GM23248 (cell line): ENCODE measurements around the gene EPS8. TPM values are rescaled to one million over a fixed set of nuclear protein-coding genes. Genes with fewer than 3 reads are reported as not detected.

ENCODE experiments used
- DNase-seq: peaks from one replicate; pipeline ENCODE4 v3.0.0-alpha.2; 2015
- H2AFZ ChIP-seq: fragments of 200-600 bp; sonication (generic); 2 replicates; pipeline ENCODE4 v1.6.1; 2016; ENCODE audit warnings: antibody characterized with exemption
- H3F3A ChIP-seq: fragments of 200-600 bp; sonication (generic); 2 replicates; pipeline ENCODE4 v1.6.1; 2016; ENCODE audit warnings: mild to moderate bottlenecking, antibody characterized with exemption, mixed run types; ENCODE audit not compliant: insufficient read depth
- H3K27ac ChIP-seq: fragments of 200-600 bp; sonication (generic); 2 replicates; pipeline ENCODE4 v1.5.1; 2016; ENCODE audit warnings: mild to moderate bottlenecking
- H3K27me3 ChIP-seq: fragments of 200-600 bp; sonication (generic); replicated peaks from 2 replicates; pipeline ENCODE4 v1.6.1; 2016; ENCODE audit warnings: mild to moderate bottlenecking; ENCODE audit not compliant: insufficient read depth
- H3K36me3 ChIP-seq: fragments of 200-600 bp; sonication (generic); 2 replicates; pipeline ENCODE4 v1.6.1; 2016; ENCODE audit warnings: low read depth, mild to moderate bottlenecking
- H3K4me1 ChIP-seq: fragments of 200-600 bp; sonication (generic); 2 replicates; pipeline ENCODE4 v1.6.1; 2016; ENCODE audit warnings: mild to moderate bottlenecking; ENCODE audit not compliant: insufficient read depth
- H3K4me2 ChIP-seq: fragments of 200-600 bp; sonication (generic); one replicate; pipeline ENCODE4 v1.6.1; 2016; ENCODE audit warnings: mild to moderate bottlenecking; ENCODE audit not compliant: unreplicated experiment
- H3K4me3 ChIP-seq: fragments of 200-600 bp; sonication (generic); 2 replicates; pipeline ENCODE4 v1.5.1; 2016; ENCODE audit warnings: mild to moderate bottlenecking
- H3K79me2 ChIP-seq: fragments of 200-600 bp; sonication (generic); 2 replicates; pipeline ENCODE4 v1.6.1; 2016; ENCODE audit warnings: mild to moderate bottlenecking; ENCODE audit not compliant: insufficient read depth
- H3K9ac ChIP-seq: fragments of 200-600 bp; sonication (generic); 2 replicates; pipeline ENCODE4 v1.6.1; 2016; ENCODE audit warnings: mild to moderate bottlenecking
- H3K9me2 ChIP-seq: fragments of 200-600 bp; sonication (generic); 2 replicates; pipeline ENCODE4 v1.6.1; 2016; ENCODE audit warnings: mixed run types, mild to moderate bottlenecking, moderate library complexity; ENCODE audit not compliant: insufficient read depth
- H3K9me3 ChIP-seq: fragments of 200-600 bp; sonication (generic); one replicate; pipeline ENCODE4 v1.6.1; 2017; ENCODE audit warnings: low read depth
- H4K20me1 ChIP-seq: fragments of 200-600 bp; sonication (generic); 2 replicates; pipeline ENCODE4 v1.6.0; 2016; ENCODE audit not compliant: insufficient read depth
- EZH2 ChIP-seq: fragments of 200-600 bp; sonication (generic); IDR thresholded peaks from 2 replicates; pipeline ENCODE4 v1.6.1; 2018; ENCODE audit warnings: antibody characterized with exemption, mild to moderate bottlenecking; ENCODE audit not compliant: insufficient read depth, poor library complexity, severe bottlenecking
- EZH2phosphoT487 ChIP-seq: fragments of 200-600 bp; sonication (generic); IDR thresholded peaks from 2 replicates; pipeline ENCODE4 v1.6.1; 2018; ENCODE audit warnings: antibody characterized with exemption, moderate library complexity, mild to moderate bottlenecking, low read depth; ENCODE audit not compliant: insufficient read depth
- WGBS, 2 experiments: methylation state at CpG; one replicate each; pipeline ENCODE4 v1.1.6; 2015 to 2017; ENCODE audit warnings: low lambda C conversion rate in 2 of 2, low coverage in 1 of 2; ENCODE audit errors: missing lambda C conversion rate in 2 of 2; 5-methylcytosine and 5-hydroxymethylcytosine counted together
- in situ Hi-C: fragments of 300-500 bp; cut with MboI; formaldehyde crosslinking; loops from 2 replicates; pipeline ENCODE4 v1.15.0; 2020
- polyA plus RNA-seq: library from polyadenylated mRNA; unstranded; fragments of >200 nt; fragmentation: Nextera tagmentation; extraction: Ambion mirVana; gene quantifications from 2 replicates; pipeline ENCODE4 v1.2.1, GENCODE V29; 2016
- total RNA-seq: library from RNA; depleted of rRNA; stranded (reverse); fragments of >200 nt; shearing (Covaris generic); gene quantifications from 2 replicates; pipeline ENCODE4 v1.2.3, GENCODE V29; 2014

The EPS8 gene
- total and polyA plus RNA-seq, 2 experiments from 2014 or later, result 103 to 107 TPM

DNA sequence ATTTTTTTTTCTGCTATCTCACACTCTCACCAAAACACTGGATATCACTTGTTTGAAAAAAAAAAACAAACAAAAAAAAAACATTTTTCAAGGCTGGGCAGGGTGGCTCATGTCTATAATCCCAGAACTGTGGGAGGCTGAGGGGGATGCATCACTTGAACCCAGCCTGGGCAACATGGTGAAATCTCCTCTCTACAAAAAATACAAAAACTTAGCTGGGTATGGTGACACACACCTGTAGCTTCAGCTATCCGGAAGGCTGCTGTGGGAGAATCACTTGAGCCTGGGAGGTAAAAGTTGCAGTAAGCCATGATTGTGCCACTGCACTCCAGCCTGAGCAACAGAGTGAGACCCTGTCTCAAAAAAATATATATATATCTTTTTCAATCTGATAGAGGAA lies 66.2 kb downstream of the EPS8 start:
- Histone ChIP-seq H3F3A (peaks cover 47% of the 10 kb centered on the region), H2AFZ (no peak overlapping the region), H3K9me3 (no peaks in the 10 kb centered on the region), H3K4me1 (peaks cover 74% of the 10 kb centered on the region), H3K4me2 (no peak overlapping the region), H3K4me3 (no peak overlapping the region), H3K27me3 (no peaks in the 10 kb centered on the region), H3K36me3 (no peaks in the 10 kb centered on the region), H3K9me2 (no peaks in the 10 kb centered on the region), H3K79me2 (peaks cover 98% of the 10 kb centered on the region), H3K9ac (no peak overlapping the region), H4K20me1 (no peaks in the 10 kb centered on the region), H3K27ac (no peak overlapping the region)
- in situ Hi-C loops, result no loop called here
- 96 to 100% methylated on average over 1 of the region's 1 CpG for WGBS, 2 experiments
- TF ChIP-seq EZH2, result no peak
- TF ChIP-seq EZH2phosphoT487, result no peak
- no peak for DNase-seq

DNA sequence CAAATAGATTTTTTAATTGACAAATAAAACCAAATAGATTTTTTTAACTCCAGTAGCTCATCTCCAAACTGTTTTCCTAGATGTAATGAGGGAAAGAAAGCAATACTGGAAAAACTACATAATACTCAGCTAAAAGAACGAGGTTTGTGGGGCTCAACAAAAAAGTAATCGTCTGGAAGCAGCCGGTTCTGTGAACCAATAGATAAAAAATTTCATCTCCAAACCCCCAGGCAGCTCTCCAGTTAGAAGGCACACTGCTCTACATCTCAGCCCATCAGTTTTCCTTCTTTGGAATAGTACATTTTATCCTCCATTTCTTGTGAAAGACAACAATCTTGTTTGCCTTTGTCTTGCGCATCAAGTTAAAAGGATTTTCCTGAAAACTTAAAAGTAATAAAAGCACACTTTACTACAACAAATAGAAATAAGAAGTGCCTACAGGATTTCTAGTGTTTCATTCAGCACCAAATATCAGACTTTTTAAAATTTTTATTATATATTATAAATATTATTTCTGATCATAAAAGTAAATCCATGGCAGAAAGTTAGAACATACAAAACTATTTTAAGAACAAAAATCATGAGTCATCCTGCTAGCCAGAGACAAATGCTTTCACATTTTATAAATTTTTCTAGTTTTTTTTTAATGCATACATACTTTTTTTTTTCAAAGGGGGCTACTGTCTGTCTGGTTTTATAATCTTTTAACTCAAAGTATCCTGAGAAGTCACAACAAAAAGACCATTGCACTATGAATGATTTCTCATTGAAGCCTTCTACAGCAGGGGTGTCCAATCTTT lies 67.7 kb downstream of the EPS8 start:
- peak overlapping the region; percentile 70 for H3K4me2 ChIP-seq

DNA sequence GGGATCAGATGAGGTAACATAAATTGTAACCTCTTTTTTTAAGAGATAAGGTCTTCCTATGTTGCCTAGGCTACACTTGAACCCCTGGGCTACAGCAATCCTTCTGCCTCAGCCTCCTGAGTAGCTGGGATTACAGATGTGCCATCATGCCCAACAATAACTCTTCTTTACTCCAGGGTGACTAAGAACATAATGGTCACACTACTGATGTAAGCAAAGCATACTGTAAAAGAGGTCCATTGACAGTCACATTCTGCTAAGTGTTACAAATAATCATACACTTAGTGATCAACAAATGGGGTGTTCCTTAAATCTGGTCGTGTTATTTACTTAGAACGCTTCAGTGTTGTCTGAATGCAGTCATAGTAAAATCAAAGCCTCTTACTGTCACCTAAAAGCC lies 68.9 kb downstream of the EPS8 start:
- H3K4me1 ChIP-seq, result peaks cover 64% of the 10 kb centered on the region
- H3K4me2 ChIP-seq, result no peak overlapping the region
- DNase-seq, result peak; percentile 50

More for the DNA sequence above, 67.7 kb downstream of the EPS8 start:
- Histone ChIP-seq H3K36me3 (no peaks in the 10 kb centered on the region), H3K27ac (peak overlapping the region; percentile 59), H3K9me3 (no peaks in the 10 kb centered on the region), H3K9ac (peak overlapping the region; percentile 42), H3K79me2 (peaks cover 98% of the 10 kb centered on the region), H2AFZ (no peak overlapping the region), H3F3A (peaks cover 33% of the 10 kb centered on the region), H3K9me2 (no peaks in the 10 kb centered on the region), H3K27me3 (no peaks in the 10 kb centered on the region), H4K20me1 (no peaks in the 10 kb centered on the region), H3K4me3 (peak overlapping the region; percentile 37; the same call in 1 of the 2 replicates), H3K4me1 (peaks cover 72% of the 10 kb centered on the region)
- in situ Hi-C loops, result no loop called here
- TF ChIP-seq EZH2 (no peak), EZH2phosphoT487 (no peak)
- WGBS, 2 experiments, result 33 to 34% methylated on average over 4 of the region's 4 CpGs
- peak; percentile 73 for DNase-seq

DNA sequence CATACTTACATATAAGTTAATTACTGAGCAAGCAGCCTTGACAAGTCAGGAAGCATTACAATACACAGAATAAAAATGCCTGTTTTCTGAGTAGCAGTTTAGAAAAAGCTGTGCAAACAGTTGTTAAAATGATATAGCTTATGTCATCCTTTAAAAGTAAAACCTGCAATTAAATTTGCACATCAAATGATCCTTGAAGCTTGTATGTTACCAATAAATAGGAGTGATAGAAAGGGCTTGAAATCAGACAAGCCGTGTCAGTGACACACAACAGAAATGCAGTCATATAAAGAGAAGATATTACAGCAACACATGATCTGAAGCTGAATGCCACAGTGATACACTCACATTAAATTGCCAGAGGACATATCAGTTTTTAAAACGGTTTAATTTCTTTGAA lies 70.0 kb downstream of the EPS8 start:
- H3K9me3 ChIP-seq, result no peaks in the 10 kb centered on the region
- no peak overlapping the region for H3K9ac ChIP-seq
- WGBS, 2 experiments, result 21 to 37% methylated on average over 2 of the region's 2 CpGs
- no peaks in the 10 kb centered on the region for H3K9me2 ChIP-seq
- peak; percentile 75 for DNase-seq
- H3K27ac ChIP-seq, result peak overlapping the region; percentile 59
- in situ Hi-C loops, result no loop called here
- H2AFZ ChIP-seq, result no peak overlapping the region
- peak overlapping the region; percentile 18 for H3K4me2 ChIP-seq
- peaks cover 21% of the 10 kb centered on the region for H3F3A ChIP-seq
- H3K27me3 ChIP-seq, result no peaks in the 10 kb centered on the region
- H3K4me3 ChIP-seq, result no peak overlapping the region
- H3K4me1 ChIP-seq, result peaks cover 60% of the 10 kb centered on the region
- no peaks in the 10 kb centered on the region for H3K36me3 ChIP-seq
- TF ChIP-seq EZH2phosphoT487 (no peak), EZH2 (no peak)
- no peaks in the 10 kb centered on the region for H4K20me1 ChIP-seq
- H3K79me2 ChIP-seq, result peaks cover 98% of the 10 kb centered on the region

More for the DNA sequence above, 68.9 kb downstream of the EPS8 start:
- no peaks in the 10 kb centered on the region for H3K27me3 ChIP-seq
- no peaks in the 10 kb centered on the region for H3K36me3 ChIP-seq
- in situ Hi-C loops, result no loop called here
- no peaks in the 10 kb centered on the region for H4K20me1 ChIP-seq
- peaks cover 98% of the 10 kb centered on the region for H3K79me2 ChIP-seq
- no peak overlapping the region for H3K9ac ChIP-seq
- no peaks in the 10 kb centered on the region for H3K9me2 ChIP-seq
- no peak overlapping the region for H3K4me3 ChIP-seq
- H3F3A ChIP-seq, result peaks cover 21% of the 10 kb centered on the region
- no peaks in the 10 kb centered on the region for H3K9me3 ChIP-seq
- 55 to 58% methylated on average over 2 of the region's 2 CpGs for WGBS, 2 experiments
- TF ChIP-seq EZH2 (no peak), EZH2phosphoT487 (no peak)
- peak overlapping the region; percentile 59 for H3K27ac ChIP-seq
- no peak overlapping the region for H2AFZ ChIP-seq
